HG03097 (cell line): Measurements from ENCODE around the gene CST9.
"Not testable (repeated sequence)": the region's sequence is repeated elsewhere in the genome, so short reads cannot be mapped to it uniquely, and the experiment has no call there.

ENCODE experiments used
- ATAC-seq: cut with Tn5 transposase; IDR thresholded peaks from one replicate; pipeline ENCODE4 v1.9.1; 2021; ENCODE audit not compliant: unreplicated experiment, low FRiP score

The CST9 gene

GRCh38 chr20:23637282-23638221, 31.8 kb upstream of the CST9 start, which contains the start of gene CST3:
CST3 (minus strand) TSS chr20:23637955; CDS start chr20:23637862, 93 bp downstream.
- peak; percentile 53 for ATAC-seq

DNA sequence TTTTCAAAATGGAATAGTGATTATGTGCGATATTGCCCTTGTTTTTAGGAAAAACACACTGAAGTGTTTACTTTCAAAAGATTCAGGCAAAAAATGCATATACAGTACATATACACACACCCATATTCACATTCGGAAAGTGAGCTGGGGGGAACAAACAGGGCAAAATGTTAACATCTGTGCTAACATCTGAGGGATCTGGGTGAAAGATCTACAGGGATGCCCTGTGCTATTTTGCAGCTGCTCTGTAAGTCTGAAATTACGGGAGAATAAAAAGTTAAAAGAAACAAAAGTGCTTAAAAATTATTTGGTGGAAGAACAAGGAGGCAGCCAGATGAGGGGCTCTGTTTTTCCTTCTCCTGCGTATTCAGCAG, 31.2 kb upstream of the CST9 start:
- ATAC-seq, result no peak

DNA sequence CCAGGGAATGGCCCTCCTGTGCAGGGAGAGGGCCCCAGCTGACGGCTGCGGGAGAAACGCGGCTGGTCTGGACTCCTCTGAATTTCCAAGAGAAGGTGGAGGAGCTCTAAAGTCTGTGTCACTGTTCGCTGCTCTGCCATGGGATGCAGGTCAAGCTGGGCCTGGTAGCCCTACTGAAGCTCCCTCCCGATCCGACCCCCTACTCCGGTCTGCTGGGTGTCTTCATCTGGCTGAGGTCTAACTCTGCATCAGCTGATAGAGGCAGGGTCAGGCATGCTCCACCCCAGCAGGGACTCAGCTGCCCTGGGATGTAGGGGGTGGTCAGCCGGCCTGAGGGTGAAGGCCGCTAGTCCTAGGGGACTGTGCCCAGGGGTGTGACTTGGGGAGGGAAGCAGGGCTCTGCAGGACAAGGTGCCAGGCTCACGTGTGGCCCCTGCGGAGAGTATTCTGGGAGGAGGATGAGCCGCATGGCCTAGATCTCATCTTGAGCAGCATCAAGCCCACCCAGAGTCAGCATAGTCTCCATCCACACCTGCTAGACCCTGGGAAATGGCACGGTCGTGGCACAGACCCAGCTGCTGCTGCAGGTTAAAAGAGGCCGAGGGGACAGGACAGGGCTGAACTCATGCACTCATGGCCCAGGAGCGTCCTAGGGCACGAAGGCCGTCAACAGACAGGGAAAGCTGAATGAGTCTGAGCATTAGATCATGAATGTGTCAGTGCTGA, 30.6 kb upstream of the CST9 start:
- ATAC-seq, result no peak

DNA sequence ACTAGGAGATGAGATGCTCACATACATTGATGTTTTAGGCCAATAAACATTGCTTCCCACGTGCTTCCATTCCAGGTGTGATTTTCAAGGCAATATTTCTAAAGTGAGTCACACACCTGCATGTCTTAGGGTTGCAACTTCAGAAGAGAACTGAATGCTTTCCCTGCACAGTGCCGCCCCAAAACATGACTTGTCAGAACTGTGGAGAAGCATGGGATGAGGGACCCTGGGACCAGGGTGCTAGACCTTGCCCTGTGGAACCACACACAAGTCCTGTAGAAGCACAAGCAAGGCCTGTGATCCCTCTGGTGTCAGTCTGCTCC, 30.0 kb upstream of the CST9 start:
- not testable (repeated sequence) for ATAC-seq

DNA sequence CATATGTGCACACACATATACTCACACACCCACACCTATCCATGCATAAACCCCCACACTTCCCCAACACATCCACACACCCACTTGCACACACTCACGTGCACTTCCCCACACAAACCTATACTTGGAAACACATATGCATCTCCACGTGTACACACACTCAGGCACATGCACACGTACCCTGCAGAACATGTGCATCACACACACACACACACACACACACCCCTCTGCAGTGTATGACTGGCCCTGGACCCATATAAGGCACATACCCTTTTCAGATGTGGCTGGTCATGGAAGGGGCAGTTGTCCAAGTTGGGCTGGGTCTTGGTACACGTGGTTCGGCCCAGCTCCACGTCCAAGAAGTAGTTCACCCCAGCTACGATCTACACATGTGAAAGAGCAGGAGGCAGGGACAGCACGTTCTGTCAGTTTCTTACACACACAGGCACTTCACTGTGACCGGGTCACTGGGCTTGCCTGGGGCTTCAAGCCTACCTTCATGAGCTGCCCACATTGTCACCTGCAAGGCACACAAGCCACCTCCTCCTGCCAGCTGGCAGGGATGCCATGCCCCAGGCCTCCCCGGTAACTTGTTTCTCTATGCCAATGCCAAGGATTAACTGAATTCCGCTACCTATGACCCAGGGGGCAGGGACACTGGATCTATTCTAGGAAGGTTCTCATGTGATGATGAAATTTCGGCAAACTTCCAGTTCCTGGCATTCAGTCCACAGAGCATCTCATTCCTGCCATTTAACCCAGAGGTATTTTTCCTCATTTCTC, 29.5 kb upstream of the CST9 start:
- ATAC-seq, result no peak

DNA sequence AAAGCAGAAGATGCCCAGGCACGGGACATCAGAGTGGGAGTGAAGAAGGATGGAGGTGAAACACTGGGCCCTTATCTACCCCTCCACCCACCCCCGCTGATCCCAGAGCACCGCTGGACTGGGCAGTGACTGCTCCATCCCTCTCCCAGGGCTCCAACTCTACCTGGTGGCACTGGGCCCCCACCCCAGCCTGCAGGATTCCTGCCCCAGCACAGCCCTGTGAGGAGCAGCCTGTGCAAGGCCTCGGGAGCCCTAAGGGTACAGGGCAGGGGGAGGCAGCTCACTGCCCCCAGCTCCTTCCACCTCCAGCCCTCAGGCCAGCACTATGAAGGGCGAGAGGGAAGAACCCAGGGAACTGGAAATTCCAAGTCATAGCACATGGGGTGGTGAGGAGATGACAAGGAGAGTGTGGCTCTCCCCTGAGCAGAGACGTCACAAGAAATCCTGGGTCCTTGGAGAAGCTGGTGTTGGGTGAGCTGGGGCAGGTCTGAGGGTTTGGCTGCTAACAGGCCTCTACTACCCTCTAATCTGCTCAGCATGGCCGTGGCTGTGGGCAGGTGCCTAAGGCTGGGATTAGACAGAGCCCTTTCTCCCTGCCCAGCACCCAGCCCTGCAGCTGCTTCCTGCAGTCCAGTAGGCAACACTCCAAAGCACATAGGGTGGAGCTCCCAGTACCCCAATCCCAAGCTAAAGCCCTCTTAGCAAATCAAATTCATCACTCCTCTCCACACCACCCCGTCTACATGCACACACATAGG, 28.5 kb upstream of the CST9 start:
- ATAC-seq, result no peak

- ATAC-seq, result no peak
Measured at GRCh38 chr20:23632711-23633573, 27.2 kb upstream of the CST9 start.

- ATAC-seq, result no peak
Measured at GRCh38 chr20:23631981-23632710, 26.4 kb upstream of the CST9 start.

- ATAC-seq, result no peak
Measured at GRCh38 chr20:23631226-23631822, 25.6 kb upstream of the CST9 start.

- ATAC-seq, result no peak
Measured at GRCh38 chr20:23630392-23630849, 24.7 kb upstream of the CST9 start.

DNA sequence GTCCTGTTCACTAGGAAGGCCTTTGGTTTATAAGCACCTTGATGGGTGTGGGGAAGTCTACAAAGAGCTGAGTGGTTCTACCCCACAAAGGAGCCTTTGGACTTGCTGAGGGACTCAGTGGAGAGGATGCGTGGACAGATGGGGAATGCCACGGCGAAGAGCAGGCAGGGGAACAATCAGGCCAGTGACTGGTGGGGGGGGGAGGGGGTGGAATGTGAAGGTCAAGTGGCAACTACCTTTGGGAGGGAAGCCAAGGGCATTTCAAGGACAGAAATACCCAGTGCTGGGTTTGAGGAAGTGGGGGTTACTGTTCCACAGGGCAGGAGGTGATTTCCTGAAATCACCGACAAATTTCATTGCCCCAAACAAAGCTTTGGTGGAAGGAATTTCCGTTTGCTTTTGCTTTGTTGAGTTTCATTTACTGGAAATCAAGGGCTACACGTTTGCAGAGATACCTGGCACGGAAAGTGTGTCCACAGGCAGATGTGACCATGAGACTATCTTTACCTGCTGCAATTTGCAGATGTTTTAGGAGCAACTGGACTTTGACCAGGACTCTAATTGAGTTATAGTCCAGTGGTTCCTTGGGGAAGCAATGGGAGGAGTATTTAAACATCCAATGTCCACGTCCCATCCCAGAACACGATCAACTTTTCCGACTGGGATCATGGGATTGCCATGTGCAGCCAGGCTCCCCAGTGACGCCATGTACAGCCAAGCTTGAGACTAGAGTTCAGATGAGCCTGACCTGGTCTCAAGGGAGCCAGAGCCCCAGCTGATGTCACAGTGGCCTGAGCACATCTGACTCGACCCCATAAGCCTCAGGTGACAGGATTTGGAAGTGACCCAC, 24.1 kb upstream of the CST9 start:
- no peak for ATAC-seq

- ATAC-seq, result no peak
Measured at GRCh38 chr20:23629017-23629541, 23.4 kb upstream of the CST9 start.

DNA sequence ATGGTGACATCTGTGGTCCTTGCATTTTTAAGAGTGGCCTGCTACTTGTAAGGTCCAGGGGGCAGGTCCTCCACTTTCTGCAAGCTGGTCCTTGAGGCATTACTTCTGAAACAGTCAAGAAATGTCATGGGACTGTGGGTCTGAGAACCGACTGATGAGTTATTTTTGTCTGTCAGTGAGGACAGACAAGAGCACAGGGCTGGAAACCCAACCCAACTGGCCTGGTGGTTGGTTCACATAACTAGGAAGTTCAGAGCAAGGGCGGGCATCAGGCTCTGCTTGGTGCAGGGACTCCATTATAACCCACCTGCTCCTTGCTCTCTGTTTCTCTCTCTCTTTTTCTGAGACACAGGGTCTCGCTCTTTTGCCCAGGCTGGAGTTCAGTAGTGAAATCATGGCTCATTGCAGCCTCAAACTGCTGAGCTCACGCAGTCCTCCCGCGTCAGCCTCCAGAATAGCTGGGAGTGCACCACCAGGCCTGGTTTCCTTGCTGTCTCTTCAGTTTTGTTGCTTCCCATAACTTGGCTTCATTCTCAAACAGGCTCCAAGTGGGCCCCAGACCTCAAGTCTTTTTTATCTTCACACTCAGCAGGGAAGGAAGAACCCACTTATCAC, 22.8 kb upstream of the CST9 start:
- ATAC-seq, result no peak

- no peak for ATAC-seq
Measured at GRCh38 chr20:23627501-23627900, 21.8 kb upstream of the CST9 start.

DNA sequence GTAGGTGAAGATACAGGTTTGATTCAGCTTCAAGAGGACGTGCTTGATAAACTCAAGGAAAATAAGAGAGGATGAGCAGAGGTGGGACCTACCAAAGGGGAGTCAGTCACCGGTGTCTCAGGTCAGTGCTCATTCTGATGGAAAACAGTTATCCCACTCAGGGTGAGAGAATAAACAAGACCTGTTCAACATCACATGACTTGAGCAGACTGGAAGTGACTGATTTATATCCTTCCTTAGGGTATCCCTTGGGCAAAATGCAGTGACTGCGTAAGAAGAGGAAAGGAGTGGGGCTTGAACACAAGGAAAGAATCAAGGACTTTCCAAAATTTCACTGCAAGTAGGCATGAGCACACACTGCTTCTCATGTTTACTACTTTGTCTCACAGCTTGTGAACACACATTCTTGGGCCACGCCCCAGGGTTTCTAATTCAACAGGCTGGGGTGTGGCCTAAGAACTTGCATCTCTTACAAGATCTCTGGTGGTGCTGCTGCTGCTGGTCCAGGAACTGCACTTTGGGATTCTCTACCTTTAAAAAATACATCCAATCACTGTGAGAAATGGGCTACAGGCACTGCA, 20.4 kb upstream of the CST9 start:
- no peak for ATAC-seq

GRCh38 chr20:23625236-23625964, 19.7 kb upstream of the CST9 start:
- ATAC-seq, result no peak
